ENCODE results near the gene PDE6D.

The PDE6D gene

GRCh38 chr2:231687961-231688360, 93.1 kb downstream of the PDE6D start:
- no peak for DNase-seq
- no peaks in the 10 kb centered on the region for H3K27me3 ChIP-seq (ENCODE audit: insufficient read depth, low read depth, severe bottlenecking)
- TF ChIP-seq CTCF (IDR thresholded peaks at IDR 0.05; ENCODE audit: low read depth, low read length): no peak
- peak overlapping the region; percentile 72 for H3K27ac ChIP-seq
- H3K36me3 ChIP-seq: no peaks in the 10 kb centered on the region
- H3K9me3 ChIP-seq (ENCODE audit: severe bottlenecking): no peaks in the 10 kb centered on the region
- no peak overlapping the region for H3K4me3 ChIP-seq (ENCODE audit: low read depth, low read length)

GRCh38 chr2:231687133-231687852, 93.8 kb downstream of the PDE6D start:
- peak overlapping the region; percentile 36 for H3K4me3 ChIP-seq (ENCODE audit: low read depth, low read length)
- H3K36me3 ChIP-seq: no peaks in the 10 kb centered on the region
- H3K27ac ChIP-seq: peak overlapping the region; percentile 72
- no peaks in the 10 kb centered on the region for H3K27me3 ChIP-seq (ENCODE audit: insufficient read depth, low read depth, severe bottlenecking)
- H3K9me3 ChIP-seq (ENCODE audit: severe bottlenecking): no peaks in the 10 kb centered on the region
- DNase-seq: peak; percentile 93
- peak; percentile 92 for TF ChIP-seq CTCF (IDR thresholded peaks at IDR 0.05; ENCODE audit: low read depth, low read length)

- Histone ChIP-seq H3K4me3 (ENCODE audit: low read depth, low read length) (no peak overlapping the region), H3K27ac (peak overlapping the region; percentile 72; the same call in 1 of the 2 replicates), H3K36me3 (no peaks in the 10 kb centered on the region), H3K9me3 (ENCODE audit: severe bottlenecking) (no peaks in the 10 kb centered on the region), H3K27me3 (ENCODE audit: insufficient read depth, low read depth, severe bottlenecking) (no peaks in the 10 kb centered on the region)
- no peak for TF ChIP-seq CTCF (IDR thresholded peaks at IDR 0.05; ENCODE audit: low read depth, low read length)
- no peak for DNase-seq
These were observed 94.6 kb downstream of the PDE6D start for GRCh38 chr2:231686192-231687100.

GRCh38 chr2:231685349-231686191, 95.5 kb downstream of the PDE6D start:
- Histone ChIP-seq H3K27ac (no peak overlapping the region), H3K36me3 (no peaks in the 10 kb centered on the region), H3K4me3 (ENCODE audit: low read depth, low read length) (no peak overlapping the region), H3K27me3 (ENCODE audit: insufficient read depth, low read depth, severe bottlenecking) (no peaks in the 10 kb centered on the region), H3K9me3 (ENCODE audit: severe bottlenecking) (no peaks in the 10 kb centered on the region)
- peak; percentile 62 for TF ChIP-seq CTCF (IDR thresholded peaks at IDR 0.05; ENCODE audit: low read depth, low read length)
- peak; percentile 62 for DNase-seq

- H3K27ac ChIP-seq: 0 out of 2 replicates have a peak overlapping the region, but pooled peaks have one; percentile 26
- no peaks in the 10 kb centered on the region for H3K27me3 ChIP-seq (ENCODE audit: insufficient read depth, low read depth, severe bottlenecking)
- no peak for DNase-seq
- no peaks in the 10 kb centered on the region for H3K36me3 ChIP-seq
- no peaks in the 10 kb centered on the region for H3K9me3 ChIP-seq (ENCODE audit: severe bottlenecking)
- no peak overlapping the region for H3K4me3 ChIP-seq (ENCODE audit: low read depth, low read length)
- TF ChIP-seq CTCF (IDR thresholded peaks at IDR 0.05; ENCODE audit: low read depth, low read length): no peak
These were observed 96.5 kb downstream of the PDE6D start for GRCh38 chr2:231684314-231685223.
